CD1c-positive myeloid dendritic cell (primary cell): ENCODE results near the gene PDGFB.

ENCODE experiments used
- DNase-seq: peaks from one replicate; pipeline ENCODE4 v3.0.0-alpha.2; 2016; ENCODE audit errors: extremely low spot score

Gene PDGFB

GRCh38 chr22:39244496-39245129 is at the start of gene PDGFB:
Gene PDGFB, minus strand, starts transcription at chr22:39244982. Its CDS starts 1,019 bp downstream, at chr22:39243963.
- DNase-seq, result peak; percentile 87

GRCh38 chr22:39293766-39294368 is 49.1 kb upstream of the PDGFB start:
- DNase-seq, result no peak

GRCh38 chr22:39292561-39293074 is 47.8 kb upstream of the PDGFB start:
- peak; percentile 97 for DNase-seq

GRCh38 chr22:39292031-39292462 is 47.3 kb upstream of the PDGFB start:
- DNase-seq, result no peak

- no peak for DNase-seq
Observed at GRCh38 chr22:39291523-39291922, 46.7 kb upstream of the PDGFB start.

GRCh38 chr22:39290724-39291161 is 46.0 kb upstream of the PDGFB start:
- DNase-seq, result no peak

- DNase-seq, result no peak
Observed at GRCh38 chr22:39289975-39290720, 45.4 kb upstream of the PDGFB start.

- no peak for DNase-seq
Observed at GRCh38 chr22:39289533-39289932, 44.8 kb upstream of the PDGFB start.

- no peak for DNase-seq
Observed at GRCh38 chr22:39288135-39288898, 43.5 kb upstream of the PDGFB start.

- peak; percentile 94 for DNase-seq
Observed at GRCh38 chr22:39287076-39287725, 42.4 kb upstream of the PDGFB start.

GRCh38 chr22:39284983-39285382 is 40.2 kb upstream of the PDGFB start:
- DNase-seq, result no peak

GRCh38 chr22:39284142-39284980 is 39.6 kb upstream of the PDGFB start:
- no peak for DNase-seq

- peak; percentile 70 for DNase-seq
Observed at GRCh38 chr22:39283322-39284141, 38.8 kb upstream of the PDGFB start.

- peak; percentile 72 for DNase-seq
Observed at GRCh38 chr22:39282645-39283321, 38.0 kb upstream of the PDGFB start.

- DNase-seq, result no peak
Observed at GRCh38 chr22:39281126-39281525, 36.3 kb upstream of the PDGFB start.

- DNase-seq, result no peak
Observed at GRCh38 chr22:39280250-39280649, 35.5 kb upstream of the PDGFB start.

GRCh38 chr22:39279170-39279850 is 34.5 kb upstream of the PDGFB start:
- DNase-seq, result no peak

GRCh38 chr22:39278040-39278439 is 33.3 kb upstream of the PDGFB start:
- DNase-seq, result no peak
